ENCODE data around the gene CRELD1.

CRELD1 gene

GRCh38 chr3:9933561-9934234 is at the start of gene CRELD1:
Gene CRELD1, plus strand, starts transcription at chr3:9933834. Its CDS starts 605 bp downstream, at chr3:9934439.
- no peak for TF ChIP-seq CTCF (IDR thresholded peaks at IDR 0.05; ENCODE audit: extremely low read depth, missing control alignments)
- peak; percentile 97 for DNase-seq (ENCODE audit: low spot score)

GRCh38 chr3:9884555-9885165 is 49.0 kb upstream of the CRELD1 start:
- no peak for TF ChIP-seq CTCF (IDR thresholded peaks at IDR 0.05; ENCODE audit: extremely low read depth, missing control alignments)

GRCh38 chr3:9886328-9886727 is 47.3 kb upstream of the CRELD1 start:
- no peak for TF ChIP-seq CTCF (IDR thresholded peaks at IDR 0.05; ENCODE audit: extremely low read depth, missing control alignments)
- DNase-seq (ENCODE audit: low spot score) = no peak

More at GRCh38 chr3:9884555-9885165, 49.0 kb upstream of the CRELD1 start:
- no peak for DNase-seq (ENCODE audit: low spot score)

GRCh38 chr3:9887480-9887879 is 46.2 kb upstream of the CRELD1 start:
- no peak for TF ChIP-seq CTCF (IDR thresholded peaks at IDR 0.05; ENCODE audit: extremely low read depth, missing control alignments)
- no peak for DNase-seq (ENCODE audit: low spot score)

GRCh38 chr3:9888540-9888939 is 45.1 kb upstream of the CRELD1 start:
- TF ChIP-seq CTCF (IDR thresholded peaks at IDR 0.05; ENCODE audit: extremely low read depth, missing control alignments) = no peak
- no peak for DNase-seq (ENCODE audit: low spot score)

- no peak for DNase-seq (ENCODE audit: low spot score)
- TF ChIP-seq CTCF (IDR thresholded peaks at IDR 0.05; ENCODE audit: extremely low read depth, missing control alignments) = no peak
These were observed 44.2 kb upstream of the CRELD1 start for GRCh38 chr3:9889405-9889804.

- TF ChIP-seq CTCF (IDR thresholded peaks at IDR 0.05; ENCODE audit: extremely low read depth, missing control alignments) = no peak
- peak; percentile 95 for DNase-seq (ENCODE audit: low spot score)
These were observed 43.2 kb upstream of the CRELD1 start, which contains the start of gene JAGN1 for GRCh38 chr3:9890249-9891071. Gene JAGN1, plus strand, starts transcription at chr3:9890610. Its CDS starts 113 bp downstream, at chr3:9890723.
